ENCODE measurements around the gene VMO1. TPM values are rescaled to one million over a fixed set of nuclear protein-coding genes. Genes with fewer than 3 reads are reported as not detected.

Gene VMO1
- total RNA-seq (2021): 0.31 TPM in 1 of 2 replicates, not detected in the other
- long read RNA-seq: 0 reads

GRCh38 chr17:4786106-4786511, at the start of gene VMO1:
Gene VMO1 (minus strand): TSS chr17:4786364. CDS start chr17:4786352, 12 bp downstream.
- Histone ChIP-seq H4K8ac (replicated peaks; ENCODE audit: insufficient read length, low read depth, low read length) (no peak within 1 kb of the TSS), H3K9ac (ENCODE audit: extremely low read depth, insufficient read length, low read length) (no peak within 1 kb of the TSS), H3K27ac (ENCODE audit: insufficient read length, low read depth, low read length) (no peak within 1 kb of the TSS), H3K23me2 (ENCODE audit: insufficient read length, low read depth, low read length, poor library complexity, severe bottlenecking) (peaks cover 17% of the 10 kb centered on the region), H3K23ac (ENCODE audit: insufficient read length, low read depth, low read length) (no peak within 1 kb of the TSS), H2BK5ac (ENCODE audit: insufficient read length, low read length) (no peak within 1 kb of the TSS), H3K79me2 (ENCODE audit: insufficient read depth, low read length) (no peaks in the 10 kb centered on the region), H3K9me3 (ENCODE audit: control insufficient read depth, low read depth, low read length) (no peaks in the 10 kb centered on the region), H3K4me2 (ENCODE audit: insufficient read depth, insufficient read length, low read length) (peak within 1 kb of the TSS; percentile 11), H3K4ac (ENCODE audit: low read depth, low read length) (no peak within 1 kb of the TSS), H3K4me1 (ENCODE audit: insufficient read depth, low read length) (peaks cover 2% of the 10 kb centered on the region; the same call in 1 of the 2 replicates), H2AFZ (ENCODE audit: low read length) (no peak within 1 kb of the TSS), H3K56ac (ENCODE audit: insufficient read length, low read depth, low read length) (no peak within 1 kb of the TSS), H2AK5ac (ENCODE audit: insufficient read length, low read length) (no peak within 1 kb of the TSS), H3K79me1 (ENCODE audit: insufficient read depth, low read depth, low read length, poor library complexity, severe bottlenecking) (no peaks in the 10 kb centered on the region), H4K20me1 (ENCODE audit: control insufficient read depth, insufficient read depth, insufficient read length) (peaks cover 3% of the 10 kb centered on the region), H3K14ac (ENCODE audit: insufficient read depth, low read length) (no peak within 1 kb of the TSS; the same call in 1 of the 2 replicates), H2BK15ac (ENCODE audit: low read depth, low read length) (no peak within 1 kb of the TSS), H3K27me3 (ENCODE audit: insufficient read depth, low read length) (peaks cover 51% of the 10 kb centered on the region), H2BK20ac (ENCODE audit: low read depth, low read length, poor library complexity, severe bottlenecking) (no peak within 1 kb of the TSS), H3K18ac (ENCODE audit: insufficient read length, low read depth, low read length) (peak within 1 kb of the TSS; percentile 11), H3T11ph (ENCODE audit: low read length) (no peak within 1 kb of the TSS), H4K5ac (ENCODE audit: insufficient read length, low read depth, low read length) (no peak within 1 kb of the TSS), H2BK12ac (ENCODE audit: insufficient read length, low read depth, low read length) (no peak within 1 kb of the TSS), H4K91ac (ENCODE audit: insufficient read length, low read depth, low read length) (no peak within 1 kb of the TSS), H2BK120ac (ENCODE audit: low read depth, low read length, poor library complexity, severe bottlenecking) (no peak within 1 kb of the TSS)
- Mint-ChIP-seq H3K27me3 (ENCODE audit: low read depth) (peaks cover 84% of the 10 kb centered on the region), H3K27ac (peak within 1 kb of the TSS in 1 of 3 experiments; percentile 26; a peak in 1 of 7 replicates), H3K9me3 (no peaks in the 10 kb centered on the region; a peak in 1 of 5 replicates), H3K4me3 (peak within 1 kb of the TSS in 1 of 2 experiments; percentile 42; a peak in 1 of 5 replicates), H3K4me1 (peaks cover 29 to 39% of the 10 kb centered on the region in 2 experiments), H3K36me3 (ENCODE audit: insufficient read depth in 1 of 3, low read depth in 3 of 3) (no peaks in the 10 kb centered on the region; a peak in 1 of 7 replicates)
- no CpG with 5 or more reads among the region's 24 CpGs for WGBS (ENCODE audit: extremely low coverage, insufficient read length, low lambda C conversion rate)
- peak; percentile 56 for DNase-seq
- TF ChIP-seq CTCF (conservative IDR thresholded peaks at IDR 0.05): no peak
